WTC11 (cell line): ENCODE measurements around the gene OSBPL6. TPM values are rescaled to one million over a fixed set of nuclear protein-coding genes. Genes with fewer than 3 reads are reported as not detected.

Experiments
- ATAC-seq: fragments of 200-7000 bp; cut with Tn5 transposase; 2 replicates; pipeline ENCODE4 v1.10.0; 2021; ENCODE audit warnings: mild to moderate bottlenecking, moderate library complexity
- CTCF ChIA-PET: fragments of 300-600 bp; sonication (Branson Sonifier 250); formaldehyde crosslinking; loops from one replicate; lab custom pipeline; 2021; ENCODE audit warnings: antibody characterized with exemption; lab: Charles Lee
- POLR2A ChIA-PET: fragments of 350-600 bp; sonication (Branson Sonifier 250); formaldehyde crosslinking; loops from one replicate; lab custom pipeline; 2021; ENCODE audit warnings: antibody characterized with exemption; lab: Charles Lee
- DNase-seq: peaks from one replicate; pipeline ENCODE4 v3.0.0; 2021; ENCODE audit warnings: low spot score
- H3K27ac Mint-ChIP-seq: 2 replicates; pipeline ENCODE4 v1.8.0; 2021; ENCODE audit warnings: mixed read lengths
- H3K27me3 Mint-ChIP-seq: 2 replicates; pipeline ENCODE4 v1.8.0; 2021; ENCODE audit warnings: low read depth, mild to moderate bottlenecking, moderate library complexity, mixed read lengths
- H3K36me3 Mint-ChIP-seq: 2 replicates; pipeline ENCODE4 v1.8.0; 2021; ENCODE audit warnings: mixed read lengths
- H3K4me1 Mint-ChIP-seq: 2 replicates; pipeline ENCODE4 v1.8.0; 2022; ENCODE audit warnings: mixed read lengths
- H3K4me3 Mint-ChIP-seq: 2 replicates; pipeline ENCODE4 v1.8.0; 2021; ENCODE audit warnings: mild to moderate bottlenecking, moderate library complexity, mixed read lengths
- H3K9me3 Mint-ChIP-seq: 2 replicates; pipeline ENCODE4 v1.8.0; 2021; ENCODE audit warnings: mixed read lengths
- ESRRA ChIP-seq: sonication (generic); formaldehyde crosslinking; IDR thresholded peaks from 2 replicates; pipeline ENCODE4 v1.8.1; 2022; ENCODE audit warnings: mild to moderate bottlenecking, missing genetic modification reagents, borderline replicate concordance
- FOXJ3 ChIP-seq: sonication (generic); formaldehyde crosslinking; IDR thresholded peaks from 2 replicates; pipeline ENCODE4 v1.9.0; 2021; ENCODE audit warnings: missing genetic modification reagents, mild to moderate bottlenecking, borderline replicate concordance
- GRHL2 ChIP-seq: fragments of 250-450 bp; sonication (Bioruptor Pico); IDR thresholded peaks from 2 replicates; pipeline ENCODE4 v1.8.0; 2022; ENCODE audit warnings: mild to moderate bottlenecking, moderate library complexity; ENCODE audit not compliant: insufficient replicate concordance, severe bottlenecking
- GTF2I ChIP-seq: fragments of 250-450 bp; sonication (Bioruptor Pico); conservative IDR thresholded peaks from 2 replicates; pipeline ENCODE4 v1.4.0; 2021; ENCODE audit warnings: mild to moderate bottlenecking
- HMGA2 ChIP-seq: fragments of 250-450 bp; sonication (Bioruptor Pico); IDR thresholded peaks from 2 replicates; pipeline ENCODE4 v1.4.0; 2021; ENCODE audit warnings: mild to moderate bottlenecking, moderate library complexity
- IRF2 ChIP-seq: sonication (generic); formaldehyde crosslinking; IDR thresholded peaks from 2 replicates; pipeline ENCODE4 v1.8.0; 2022; ENCODE audit warnings: low read depth, missing genetic modification reagents, borderline replicate concordance
- JAZF1 ChIP-seq: fragments of 250-450 bp; sonication (Bioruptor Pico); IDR thresholded peaks from 2 replicates; pipeline ENCODE4 v1.9.0; 2021; ENCODE audit warnings: moderate library complexity, mild to moderate bottlenecking, inconsistent platforms
- MYBL2 ChIP-seq: sonication (generic); formaldehyde crosslinking; IDR thresholded peaks from 2 replicates; pipeline ENCODE4 v1.8.1; 2023; ENCODE audit warnings: mild to moderate bottlenecking, moderate library complexity, missing genetic modification reagents
- NFATC4 ChIP-seq: fragments of 250-450 bp; sonication (Bioruptor Pico); IDR thresholded peaks from 2 replicates; pipeline ENCODE4 v1.9.0; 2021; ENCODE audit warnings: mild to moderate bottlenecking
- NR1H2 ChIP-seq: sonication (generic); formaldehyde crosslinking; IDR thresholded peaks from 2 replicates; pipeline ENCODE4 v1.9.0; 2021; ENCODE audit warnings: mild to moderate bottlenecking, moderate library complexity, missing genetic modification reagents
- NR2C2 ChIP-seq: sonication (generic); formaldehyde crosslinking; IDR thresholded peaks from 2 replicates; pipeline ENCODE4 v1.8.0; 2022; ENCODE audit warnings: mild to moderate bottlenecking, missing genetic modification reagents
- PRDM15 ChIP-seq: sonication (generic); formaldehyde crosslinking; IDR thresholded peaks from 2 replicates; pipeline ENCODE4 v1.8.0; 2022; ENCODE audit warnings: missing genetic modification reagents
- PRRX2 ChIP-seq: fragments of 250-450 bp; sonication (Bioruptor Pico); IDR thresholded peaks from 2 replicates; pipeline ENCODE4 v1.8.0; 2021; ENCODE audit warnings: mild to moderate bottlenecking
- RELA ChIP-seq: sonication (generic); formaldehyde crosslinking; IDR thresholded peaks from 2 replicates; pipeline ENCODE4 v1.8.1; 2022; ENCODE audit warnings: missing genetic modification reagents, mild to moderate bottlenecking, borderline replicate concordance
- SMAD4 ChIP-seq: sonication (generic); formaldehyde crosslinking; IDR thresholded peaks from 2 replicates; pipeline ENCODE4 v1.8.0; 2022; ENCODE audit warnings: mild to moderate bottlenecking, missing genetic modification reagents
- ZBTB21 ChIP-seq: sonication (generic); formaldehyde crosslinking; IDR thresholded peaks from 2 replicates; pipeline ENCODE4 v1.8.1; 2023; ENCODE audit warnings: mild to moderate bottlenecking, missing genetic modification reagents, borderline replicate concordance
- ZMAT4 ChIP-seq: fragments of 250-450 bp; sonication (Bioruptor Pico); IDR thresholded peaks from 2 replicates; pipeline ENCODE4 v1.9.0; 2021; ENCODE audit warnings: mild to moderate bottlenecking
- ZNF219 ChIP-seq: sonication (generic); formaldehyde crosslinking; IDR thresholded peaks from 2 replicates; pipeline ENCODE4 v1.8.0; 2023; ENCODE audit warnings: missing genetic modification reagents, mild to moderate bottlenecking, borderline replicate concordance
- total RNA-seq: library from RNA; stranded (reverse); gene quantifications from 3 replicates; pipeline ENCODE4 v1.2.3, GENCODE V29; 2021
- TF ChIP-seq, protein P1 (sequence below): fragments of 250-450 bp; sonication (Bioruptor Pico); IDR thresholded peaks from 2 replicates; pipeline ENCODE4 v1.9.0; 2021; ENCODE audit warnings: mild to moderate bottlenecking, borderline replicate concordance
- TF ChIP-seq, protein P2 (sequence below): sonication (generic); formaldehyde crosslinking; IDR thresholded peaks from 2 replicates; pipeline ENCODE4 v1.8.0; 2022; ENCODE audit warnings: mild to moderate bottlenecking, missing genetic modification reagents

OSBPL6 gene
- total RNA-seq, 1 experiment from 2014 or later, result 9.2 TPM

- no peak for DNase-seq
- no peaks in the 10 kb centered on the region for H3K36me3 Mint-ChIP-seq
- no peaks in the 10 kb centered on the region for H3K27me3 Mint-ChIP-seq
- peaks cover 12% of the 10 kb centered on the region for H3K4me1 Mint-ChIP-seq
- H3K9me3 Mint-ChIP-seq, result no peaks in the 10 kb centered on the region
- CTCF ChIA-PET, result no interaction called here
- TF ChIP-seq FOXJ3 (CRISPR knock-in tag) (no peak), ZMAT4 (CRISPR knock-in tag) (no peak)
- H3K27ac Mint-ChIP-seq, result no peak overlapping the region
- POLR2A ChIA-PET, result interaction anchor here (0.6 kb wide), 1 partner anchor 23 kb away, joined by 3 read pairs; no protein-coding TSS in a partner anchor
- H3K4me3 Mint-ChIP-seq, result no peak overlapping the region
- no peak for ATAC-seq
These were observed 49.6 kb downstream of the OSBPL6 start for GRCh38 chr2:178243961-178244360.

- Mint-ChIP-seq H3K27me3 (no peaks in the 10 kb centered on the region), H3K4me1 (peaks cover 12% of the 10 kb centered on the region), H3K9me3 (no peaks in the 10 kb centered on the region), H3K4me3 (no peak overlapping the region), H3K27ac (no peak overlapping the region), H3K36me3 (no peaks in the 10 kb centered on the region)
- POLR2A ChIA-PET, result no interaction called here
- TF ChIP-seq NR2C2 (no peak), SMAD4 (CRISPR knock-in tag) (no peak), RELA (CRISPR knock-in tag) (no peak), ESRRA (CRISPR knock-in tag) (no peak), PRRX2 (CRISPR knock-in tag) (no peak), FOXJ3 (CRISPR knock-in tag) (no peak), PRDM15 (no peak)
- no peak for DNase-seq
- CTCF ChIA-PET, result no interaction called here
- ATAC-seq, result no peak
These were observed 50.5 kb downstream of the OSBPL6 start for GRCh38 chr2:178244777-178245176.

DNA sequence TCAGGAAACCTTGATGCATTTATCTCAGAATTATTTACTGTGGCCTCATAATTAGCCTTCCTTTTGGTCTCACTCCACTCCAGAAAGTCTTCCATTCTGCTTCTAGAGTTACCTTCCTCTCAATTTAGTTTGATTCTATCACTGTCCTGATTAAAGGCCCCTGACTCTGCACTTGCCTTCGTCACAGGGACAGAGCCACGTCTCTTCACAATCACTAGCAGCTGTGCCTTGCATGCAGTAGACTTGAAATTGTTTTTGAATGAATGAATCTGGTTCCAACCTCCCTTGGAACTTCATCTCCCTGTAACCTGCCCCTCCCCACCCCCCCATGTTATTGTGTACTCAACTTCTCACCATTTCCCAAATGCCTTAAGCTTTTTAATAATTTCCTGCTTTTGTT is 52.4 kb downstream of the OSBPL6 start:
- ATAC-seq (no peak), DNase-seq (no peak)
- Mint-ChIP-seq H3K9me3 (no peaks in the 10 kb centered on the region), H3K27ac (no peak overlapping the region), H3K4me1 (peaks cover 18% of the 10 kb centered on the region), H3K36me3 (no peaks in the 10 kb centered on the region), H3K4me3 (no peak overlapping the region), H3K27me3 (no peaks in the 10 kb centered on the region)
- TF ChIP-seq HMGA2 (no peak), MYBL2 (no peak), IRF2 (CRISPR knock-in tag) (no peak), GTF2I (CRISPR knock-in tag) (no peak), NFATC4 (CRISPR knock-in tag) (no peak), ZNF219 (CRISPR knock-in tag) (no peak), ZBTB21 (CRISPR knock-in tag) (no peak), JAZF1 (CRISPR knock-in tag) (no peak), FOXJ3 (CRISPR knock-in tag) (no peak), NR1H2 (CRISPR knock-in tag) (no peak), PRRX2 (CRISPR knock-in tag) (no peak), GRHL2 (CRISPR knock-in tag) (no peak), ZMAT4 (CRISPR knock-in tag) (no peak)
- TF ChIP-seq, protein P1, sequence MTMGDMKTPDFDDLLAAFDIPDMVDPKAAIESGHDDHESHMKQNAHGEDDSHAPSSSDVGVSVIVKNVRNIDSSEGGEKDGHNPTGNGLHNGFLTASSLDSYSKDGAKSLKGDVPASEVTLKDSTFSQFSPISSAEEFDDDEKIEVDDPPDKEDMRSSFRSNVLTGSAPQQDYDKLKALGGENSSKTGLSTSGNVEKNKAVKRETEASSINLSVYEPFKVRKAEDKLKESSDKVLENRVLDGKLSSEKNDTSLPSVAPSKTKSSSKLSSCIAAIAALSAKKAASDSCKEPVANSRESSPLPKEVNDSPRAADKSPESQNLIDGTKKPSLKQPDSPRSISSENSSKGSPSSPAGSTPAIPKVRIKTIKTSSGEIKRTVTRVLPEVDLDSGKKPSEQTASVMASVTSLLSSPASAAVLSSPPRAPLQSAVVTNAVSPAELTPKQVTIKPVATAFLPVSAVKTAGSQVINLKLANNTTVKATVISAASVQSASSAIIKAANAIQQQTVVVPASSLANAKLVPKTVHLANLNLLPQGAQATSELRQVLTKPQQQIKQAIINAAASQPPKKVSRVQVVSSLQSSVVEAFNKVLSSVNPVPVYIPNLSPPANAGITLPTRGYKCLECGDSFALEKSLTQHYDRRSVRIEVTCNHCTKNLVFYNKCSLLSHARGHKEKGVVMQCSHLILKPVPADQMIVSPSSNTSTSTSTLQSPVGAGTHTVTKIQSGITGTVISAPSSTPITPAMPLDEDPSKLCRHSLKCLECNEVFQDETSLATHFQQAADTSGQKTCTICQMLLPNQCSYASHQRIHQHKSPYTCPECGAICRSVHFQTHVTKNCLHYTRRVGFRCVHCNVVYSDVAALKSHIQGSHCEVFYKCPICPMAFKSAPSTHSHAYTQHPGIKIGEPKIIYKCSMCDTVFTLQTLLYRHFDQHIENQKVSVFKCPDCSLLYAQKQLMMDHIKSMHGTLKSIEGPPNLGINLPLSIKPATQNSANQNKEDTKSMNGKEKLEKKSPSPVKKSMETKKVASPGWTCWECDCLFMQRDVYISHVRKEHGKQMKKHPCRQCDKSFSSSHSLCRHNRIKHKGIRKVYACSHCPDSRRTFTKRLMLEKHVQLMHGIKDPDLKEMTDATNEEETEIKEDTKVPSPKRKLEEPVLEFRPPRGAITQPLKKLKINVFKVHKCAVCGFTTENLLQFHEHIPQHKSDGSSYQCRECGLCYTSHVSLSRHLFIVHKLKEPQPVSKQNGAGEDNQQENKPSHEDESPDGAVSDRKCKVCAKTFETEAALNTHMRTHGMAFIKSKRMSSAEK, result no peak
- TF ChIP-seq, protein P2, sequence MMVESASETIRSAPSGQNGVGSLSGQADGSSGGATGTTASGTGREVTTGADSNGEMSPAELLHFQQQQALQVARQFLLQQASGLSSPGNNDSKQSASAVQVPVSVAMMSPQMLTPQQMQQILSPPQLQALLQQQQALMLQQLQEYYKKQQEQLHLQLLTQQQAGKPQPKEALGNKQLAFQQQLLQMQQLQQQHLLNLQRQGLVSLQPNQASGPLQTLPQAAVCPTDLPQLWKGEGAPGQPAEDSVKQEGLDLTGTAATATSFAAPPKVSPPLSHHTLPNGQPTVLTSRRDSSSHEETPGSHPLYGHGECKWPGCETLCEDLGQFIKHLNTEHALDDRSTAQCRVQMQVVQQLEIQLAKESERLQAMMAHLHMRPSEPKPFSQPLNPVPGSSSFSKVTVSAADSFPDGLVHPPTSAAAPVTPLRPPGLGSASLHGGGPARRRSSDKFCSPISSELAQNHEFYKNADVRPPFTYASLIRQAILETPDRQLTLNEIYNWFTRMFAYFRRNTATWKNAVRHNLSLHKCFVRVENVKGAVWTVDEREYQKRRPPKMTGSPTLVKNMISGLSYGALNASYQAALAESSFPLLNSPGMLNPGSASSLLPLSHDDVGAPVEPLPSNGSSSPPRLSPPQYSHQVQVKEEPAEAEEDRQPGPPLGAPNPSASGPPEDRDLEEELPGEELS (CRISPR knock-in tag), result no peak
- POLR2A ChIA-PET, result no interaction called here
- CTCF ChIA-PET, result no interaction called here
